C1 segment of cervical spinal cord (tissue), 14 donors: Measurements from ENCODE around the gene TUBA1C.

Source experiments
- DNase-seq, 14 donors: peaks; one replicate each; lab custom pipeline; 2025; lab: John Stamatoyannopoulos, UW

Gene TUBA1C

GRCh38 chr12:49264873-49265792, at the start of gene TUBA1C:
TSS of gene TUBA1C (plus strand) at chr12:49265082. CDS start at chr12:49265182, 100 bp downstream.
- DNase-seq, result peak in 11 of 14 donors; percentile 8 to 76 (median 52)

GRCh38 chr12:49219417-49220026, 45.4 kb upstream of the TUBA1C start:
- DNase-seq, result no peak

- DNase-seq, result no peak
These were observed 43.9 kb upstream of the TUBA1C start for GRCh38 chr12:49220972-49221371.

GRCh38 chr12:49223122-49223521, 41.8 kb upstream of the TUBA1C start:
- DNase-seq, result no peak

GRCh38 chr12:49223590-49224369, 41.1 kb upstream of the TUBA1C start:
- no peak for DNase-seq

GRCh38 chr12:49225576-49226166, 39.2 kb upstream of the TUBA1C start:
- DNase-seq, result no peak

GRCh38 chr12:49227713-49228112, 37.2 kb upstream of the TUBA1C start:
- peak in 3 of 14 donors; percentile 12 to 89 (median 24) for DNase-seq

- DNase-seq, result peak in 1 of 14 donors; percentile 33
These were observed 36.2 kb upstream of the TUBA1C start for GRCh38 chr12:49228653-49229052.

- DNase-seq, result peak in 1 of 14 donors; percentile 50
These were observed 34.6 kb upstream of the TUBA1C start for GRCh38 chr12:49230176-49230804.

- DNase-seq, result no peak
These were observed 34.1 kb upstream of the TUBA1C start for GRCh38 chr12:49230805-49231194.

- peak in 2 of 14 donors; percentile 23 to 70 for DNase-seq
These were observed 32.8 kb upstream of the TUBA1C start for GRCh38 chr12:49231878-49232655.

GRCh38 chr12:49232940-49233841, 31.7 kb upstream of the TUBA1C start:
- peak in 12 of 14 donors; percentile 54 to 81 (median 70) for DNase-seq

GRCh38 chr12:49233842-49234526, 30.9 kb upstream of the TUBA1C start:
- DNase-seq, result peak in 11 of 14 donors; percentile 53 to 89 (median 70)

GRCh38 chr12:49236423-49236822, 28.5 kb upstream of the TUBA1C start:
- DNase-seq, result no peak

- no peak for DNase-seq
These were observed 21.3 kb upstream of the TUBA1C start for GRCh38 chr12:49243631-49244030.

- no peak for DNase-seq
These were observed 20.7 kb upstream of the TUBA1C start for GRCh38 chr12:49244176-49244575.

GRCh38 chr12:49251357-49251756, 13.5 kb upstream of the TUBA1C start:
- DNase-seq, result no peak

- no peak for DNase-seq
These were observed 11.8 kb upstream of the TUBA1C start for GRCh38 chr12:49253033-49253623.
